ENCODE measurements around the gene RANBP10.

- TF ChIP-seq CTCF (conservative IDR thresholded peaks at IDR 0.05; ENCODE audit: low read depth in 2 of 2) (no peak), POLR2AphosphoS5 (IDR thresholded peaks at IDR 0.05; ENCODE audit: low read depth) (no peak), EZH2 (IDR thresholded peaks at IDR 0.05; ENCODE audit: low read depth, unreplicated experiment) (no peak)
These were observed 18.8 kb upstream of the RANBP10 start for GRCh38 chr16:67825119-67825518.
